Small intestine (tissue), 4 donors: Measurements from ENCODE around the gene VASN. TPM values are rescaled to one million over a fixed set of nuclear protein-coding genes. Genes with fewer than 3 reads are reported as not detected.

Experiments used
- polyA plus RNA-seq, 4 donors: library from polyadenylated mRNA; stranded (reverse) in 3 of 4; unstranded in 1 of 4; fragments of 200-250 nt in 3 of 4; fragments of 120-200 nt in 1 of 4; gene quantifications; one replicate each; pipeline versions ENCODE4 v1.2.1 to v1.2.3, GENCODE V29; 2013
- donor health status: healthy with polysubstance abuse.
- donor health status: Bipolar disorder and iron deficiency.
- donor health status: healthy.

Gene VASN
- polyA plus RNA-seq, 4 donors, result 0.45 to 11.4 (median 2.2) TPM

Other genes with a start within 250 kb of the VASN start
- 1 to 10 TPM in 3 of 4 donors, under 1 TPM in 1; 0.45 to 3.2 (median 2.6) TPM for gene SRL, start 129.8 kb upstream of the VASN start, polyA plus RNA-seq
- 10 to 100 TPM in 2 of 4 donors, 1 to 10 TPM in 2; 4.2 to 15.3 (median 10.1) TPM for gene TFAP4, start 98.8 kb upstream of the VASN start, polyA plus RNA-seq
- 10 to 100 TPM in 1 of 4 donors, 1 to 10 TPM in 2, under 1 TPM in 1; 0.22 to 14.3 (median 2.3) TPM for gene GLIS2, start 55.8 kb upstream of the VASN start, polyA plus RNA-seq
- 10 to 100 TPM; 34.7 to 98.4 (median 69.5) TPM for gene PAM16, start 20.5 kb upstream of the VASN start, polyA plus RNA-seq
- gene CORO7, start 44.7 kb downstream of the VASN start, polyA plus RNA-seq, result 10 to 100 TPM; 27.3 to 49.2 (median 41.6) TPM
- 10 to 100 TPM; 26.7 to 71.4 (median 38.1) TPM for gene DNAJA3, start 54.0 kb downstream of the VASN start, polyA plus RNA-seq
- 10 to 100 TPM; 39.6 to 70.9 (median 56.0) TPM for gene NMRAL1, start 102.8 kb downstream of the VASN start, polyA plus RNA-seq
- gene HMOX2, start 104.5 kb downstream of the VASN start, polyA plus RNA-seq, result 10 to 100 TPM; 42.1 to 89.7 (median 74.6) TPM
- 10 to 100 TPM; 26.5 to 49.9 (median 42.3) TPM for gene CDIP1, start 166.9 kb downstream of the VASN start, polyA plus RNA-seq
- under 1 TPM in 2 of 4 donors, not detected in 2; 0.03 to 0.07 TPM for gene C16orf96, start 184.5 kb downstream of the VASN start, polyA plus RNA-seq
- gene UBALD1, start 243.0 kb downstream of the VASN start, polyA plus RNA-seq, result 10 to 100 TPM; 21.7 to 29.7 (median 26.6) TPM